HepG2 (cell line): ENCODE measurements around the gene SIGLEC14. TPM values are rescaled to one million over a fixed set of nuclear protein-coding genes. Genes with fewer than 3 reads are reported as not detected.

ENCODE experiments used
- BRCA1 ChIP-seq: sonication (generic); formaldehyde crosslinking; IDR thresholded peaks from 2 replicates; pipeline ENCODE4 v1.4.0; 2020; ENCODE audit warnings: missing genetic modification reagents
- CREM ChIP-seq, 2 experiments: sonication (generic) in 1 of 2; formaldehyde crosslinking in 1 of 2; IDR thresholded peaks; 2 replicates each; pipeline versions ENCODE4 v1.4.0 to v1.6.1; 2016 to 2020; ENCODE audit warnings: antibody characterized with exemption in 1 of 2, mild to moderate bottlenecking in 1 of 2, missing genetic modification reagents in 1 of 2
- ELF4 ChIP-seq: sonication (generic); formaldehyde crosslinking; IDR thresholded peaks from 2 replicates; pipeline ENCODE4 v1.5.0; 2020; ENCODE audit warnings: missing genetic modification reagents, mild to moderate bottlenecking, moderate library complexity, borderline replicate concordance
- EP300 ChIP-seq, 3 experiments: sonication (generic) in 1 of 3; formaldehyde crosslinking in 1 of 3; IDR thresholded peaks; 2 replicates each; pipeline versions ENCODE4 v1.5.1 to v1.6.1; 2011 to 2020; ENCODE audit warnings: low read depth in 2 of 3, low read length in 2 of 3, borderline replicate concordance in 1 of 3, improper control_type of control experiment in 1 of 3, mild to moderate bottlenecking in 1 of 3, missing genetic modification reagents in 1 of 3, moderate library complexity in 1 of 3
- GTF3A ChIP-seq: sonication (generic); formaldehyde crosslinking; conservative IDR thresholded peaks from 2 replicates; pipeline ENCODE4 v1.4.0; 2020; ENCODE audit warnings: mild to moderate bottlenecking, missing genetic modification reagents
- HDAC2 ChIP-seq: sonication (generic); formaldehyde crosslinking; IDR thresholded peaks from 2 replicates; pipeline ENCODE4 v1.4.0; 2020; ENCODE audit warnings: missing genetic modification reagents
- KDM2A ChIP-seq: sonication (generic); formaldehyde crosslinking; IDR thresholded peaks from 2 replicates; pipeline ENCODE4 v1.4.0; 2020; ENCODE audit warnings: low read depth, missing genetic modification reagents, borderline replicate concordance
- MXD1 ChIP-seq: sonication (generic); formaldehyde crosslinking; IDR thresholded peaks from 2 replicates; pipeline ENCODE4 v1.4.0; 2020; ENCODE audit warnings: mild to moderate bottlenecking, missing genetic modification reagents
- NFKB2 ChIP-seq: sonication (generic); formaldehyde crosslinking; IDR thresholded peaks from 2 replicates; pipeline ENCODE4 v1.4.0; 2020; ENCODE audit warnings: missing genetic modification reagents, borderline replicate concordance
- NPAS2 ChIP-seq: sonication (generic); formaldehyde crosslinking; IDR thresholded peaks from 2 replicates; pipeline ENCODE4 v1.8.0; 2022; ENCODE audit warnings: mild to moderate bottlenecking, missing genetic modification reagents, borderline replicate concordance
- REPIN1 ChIP-seq: sonication (generic); formaldehyde crosslinking; IDR thresholded peaks from 2 replicates; pipeline ENCODE4 v1.8.0; 2022; ENCODE audit warnings: missing genetic modification reagents, low read depth, mild to moderate bottlenecking, borderline replicate concordance
- SNRNP70 ChIP-seq: fragments of 200-400 bp; formaldehyde crosslinking; IDR thresholded peaks from 2 replicates; pipeline ENCODE4 v1.6.1; 2017; ENCODE audit warnings: mild to moderate bottlenecking, low read depth, low read length, moderate library complexity
- THAP11 ChIP-seq: IDR thresholded peaks from 2 replicates; pipeline ENCODE4 v1.6.1; 2016; ENCODE audit warnings: missing biosample characterization, missing genetic modification reagents
- TIGD3 ChIP-seq: sonication (generic); formaldehyde crosslinking; IDR thresholded peaks from 2 replicates; pipeline ENCODE4 v1.5.1; 2020; ENCODE audit warnings: mild to moderate bottlenecking, missing genetic modification reagents, borderline replicate concordance
- ZMYM2 ChIP-seq: sonication (generic); formaldehyde crosslinking; IDR thresholded peaks from 2 replicates; pipeline ENCODE4 v1.8.0; 2022; ENCODE audit warnings: mild to moderate bottlenecking, missing genetic modification reagents
- ZNF160 ChIP-seq: sonication (generic); formaldehyde crosslinking; IDR thresholded peaks from 2 replicates; pipeline ENCODE4 v1.8.0; 2022; ENCODE audit warnings: mild to moderate bottlenecking, inconsistent platforms, missing genetic modification reagents
- ZNF275 ChIP-seq: sonication (generic); formaldehyde crosslinking; IDR thresholded peaks from 2 replicates; pipeline ENCODE4 v1.8.0; 2022; ENCODE audit warnings: missing genetic modification reagents, mild to moderate bottlenecking, inconsistent platforms, borderline replicate concordance
- ZNF546 ChIP-seq: sonication (generic); formaldehyde crosslinking; conservative IDR thresholded peaks from 2 replicates; pipeline ENCODE4 v1.8.1; 2023; ENCODE audit warnings: mild to moderate bottlenecking, missing genetic modification reagents
- ZNF552 ChIP-seq: sonication (generic); formaldehyde crosslinking; IDR thresholded peaks from 2 replicates; pipeline ENCODE4 v1.9.0; 2022; ENCODE audit warnings: missing genetic modification reagents, mild to moderate bottlenecking, borderline replicate concordance
- ZNF619 ChIP-seq: sonication (generic); formaldehyde crosslinking; IDR thresholded peaks from 2 replicates; pipeline ENCODE4 v1.4.0; 2020; ENCODE audit warnings: mild to moderate bottlenecking, missing genetic modification reagents
- ZNF710 ChIP-seq: sonication (generic); formaldehyde crosslinking; IDR thresholded peaks from 2 replicates; pipeline ENCODE4 v1.5.0; 2020; ENCODE audit warnings: mild to moderate bottlenecking, missing genetic modification reagents, borderline replicate concordance
- ZNF747 ChIP-seq: sonication (generic); formaldehyde crosslinking; IDR thresholded peaks from 2 replicates; pipeline ENCODE4 v1.8.1; 2023; ENCODE audit warnings: missing genetic modification reagents, mild to moderate bottlenecking, borderline replicate concordance
- ZNF781 ChIP-seq: sonication (generic); formaldehyde crosslinking; IDR thresholded peaks from 2 replicates; pipeline ENCODE4 v1.5.1; 2020; ENCODE audit warnings: borderline replicate concordance, mild to moderate bottlenecking, missing genetic modification reagents; ENCODE audit errors: not compliant biosample characterization
- ZNF782 ChIP-seq: sonication (generic); formaldehyde crosslinking; IDR thresholded peaks from 2 replicates; pipeline ENCODE4 v1.4.0; 2020; ENCODE audit warnings: missing genetic modification reagents, mild to moderate bottlenecking, borderline replicate concordance
- polyA plus RNA-seq, 8 experiments: library from polyadenylated mRNA; depleted of rRNA in 3 of 8; stranded (reverse) in 7 of 8; unstranded in 1 of 8; fragments of >200 nt; fragmentation: Illumina TruSeq in 4 of 8; extraction: Trizol in 4 of 8; gene quantifications; 2 replicates each; pipeline versions ENCODE4 v1.2.1 to v1.2.3, GENCODE V29; 2011 to 2016; ENCODE audit warnings: low read depth in 4 of 8, missing spikeins in 1 of 8, mixed read lengths in 1 of 8; ENCODE audit not compliant: insufficient read depth in 1 of 8
- total RNA-seq, 5 experiments: library from RNA; depleted of rRNA; stranded (reverse); fragments of >200 nt; fragmentation: Illumina TruSeq; extraction: Trizol; gene quantifications; 2 replicates each; pipeline ENCODE4 v1.2.3, GENCODE V29; 2016; ENCODE audit warnings: low read depth in 1 of 5

Gene SIGLEC14
- total and polyA plus RNA-seq, 2 of the 13 experiments (the other 11 are each of a cell fraction or from before 2014, with no cell fraction given): 0.05 to 0.09 TPM

- TF ChIP-seq ZNF160 (CRISPR knock-in tag): no peak
- no peak for TF ChIP-seq ZNF275 (CRISPR knock-in tag)
- TF ChIP-seq ELF4 (CRISPR knock-in tag): no peak
- no peak for TF ChIP-seq EP300 (IDR thresholded peaks at IDR 0.05; ENCODE audit: low read depth in 2 of 2, low read length in 2 of 2)
- no peak for TF ChIP-seq EP300 (CRISPR knock-in tag; IDR thresholded peaks at IDR 0.05; ENCODE audit: borderline replicate concordance)
- TF ChIP-seq ZNF782 (CRISPR knock-in tag): no peak
- TF ChIP-seq NFKB2 (CRISPR knock-in tag): peak; percentile 20; the same call in 1 of the 2 replicates
- no peak for TF ChIP-seq NPAS2
- no peak for TF ChIP-seq REPIN1 (CRISPR knock-in tag)
- TF ChIP-seq ZNF710: no peak
- no peak for TF ChIP-seq ZNF747 (CRISPR knock-in tag)
- no peak for TF ChIP-seq ZNF619 (CRISPR knock-in tag)
- TF ChIP-seq ZMYM2 (CRISPR knock-in tag): no peak
- no peak for TF ChIP-seq ZNF552
- no peak for TF ChIP-seq ZNF546 (CRISPR knock-in tag)
- no peak for TF ChIP-seq BRCA1 (CRISPR knock-in tag)
- no peak for TF ChIP-seq TIGD3 (CRISPR knock-in tag)
- peak; percentile 100 for TF ChIP-seq THAP11 (CRISPR knock-in tag)
- no peak for TF ChIP-seq ZNF781 (CRISPR knock-in tag)
- TF ChIP-seq SNRNP70: no peak
- peak; percentile 50; the same call in 1 of the 2 replicates for TF ChIP-seq KDM2A
- TF ChIP-seq GTF3A (CRISPR knock-in tag): no peak
- TF ChIP-seq CREM (IDR thresholded peaks at IDR 0.05): peak; percentile 97
- no peak for TF ChIP-seq CREM (CRISPR knock-in tag; IDR thresholded peaks at IDR 0.05)
- no peak for TF ChIP-seq HDAC2 (CRISPR knock-in tag)
- no peak for TF ChIP-seq MXD1
These were observed 52.5 kb downstream of the SIGLEC14 start (continued) for GRCh38 chr19:51593969-51594773.
